ENCODE results near the gene ATP8B4.
A peak's percentile ranks its signal among the peaks of the same experiment; 100 is the strongest.

Gene ATP8B4

GRCh38 chr15:49883121-49883520 is 235.9 kb downstream of the ATP8B4 start:
- Histone ChIP-seq H3K4me3 (no peak overlapping the region), H3K27ac (no peak overlapping the region)
- no peak for DNase-seq (ENCODE audit: low spot score)
- no peak for TF ChIP-seq CTCF (IDR thresholded peaks at IDR 0.05)

GRCh38 chr15:49881866-49882265 is 237.2 kb downstream of the ATP8B4 start:
- no peak for TF ChIP-seq CTCF (IDR thresholded peaks at IDR 0.05)
- DNase-seq (ENCODE audit: low spot score): no peak
- Histone ChIP-seq H3K27ac (no peak overlapping the region), H3K4me3 (no peak overlapping the region)

GRCh38 chr15:49881433-49881832 is 237.6 kb downstream of the ATP8B4 start:
- DNase-seq (ENCODE audit: low spot score): no peak
- no peak for TF ChIP-seq CTCF (IDR thresholded peaks at IDR 0.05)
- no peak overlapping the region for H3K4me3 ChIP-seq

GRCh38 chr15:49877873-49878521 is 241.0 kb downstream of the ATP8B4 start:
- no peak for DNase-seq (ENCODE audit: low spot score)
- no peak overlapping the region for H3K4me3 ChIP-seq
- no peak for TF ChIP-seq CTCF (IDR thresholded peaks at IDR 0.05)
- peak overlapping the region; percentile 74 to 86 for H3K27ac ChIP-seq

More at GRCh38 chr15:49881433-49881832, 237.6 kb downstream of the ATP8B4 start:
- no peak overlapping the region for H3K27ac ChIP-seq

- no peak for TF ChIP-seq CTCF (IDR thresholded peaks at IDR 0.05)
- no peak for DNase-seq (ENCODE audit: low spot score)
- Histone ChIP-seq H3K4me3 (no peak overlapping the region), H3K27ac (peak overlapping the region; percentile 74 to 86)
Measured at GRCh38 chr15:49877117-49877872, 241.7 kb downstream of the ATP8B4 start.

GRCh38 chr15:49876401-49877038 is 242.5 kb downstream of the ATP8B4 start:
- no peak for TF ChIP-seq CTCF (IDR thresholded peaks at IDR 0.05)
- H3K27ac ChIP-seq: peak overlapping the region; percentile 74 to 86
- no peak for DNase-seq (ENCODE audit: low spot score)

More at GRCh38 chr15:49876401-49877038, 242.5 kb downstream of the ATP8B4 start:
- no peak overlapping the region for H3K4me3 ChIP-seq

Measured in coronary artery (tissue), 2 donors.